OCI-LY1 (cell line): ENCODE measurements around the gene PLXNA1.

Experiments used
- H2AFZ ChIP-seq: fragments of 200-600 bp; sonication (generic), shearing (Covaris generic); 2 replicates; pipeline ENCODE4 v1.6.0; 2014; ENCODE audit warnings: antibody characterized with exemption, mild to moderate bottlenecking, low read length
- H3F3A ChIP-seq: fragments of 200-600 bp; sonication (generic), shearing (Covaris generic); 2 replicates; pipeline ENCODE4 v1.6.0; 2014; ENCODE audit warnings: mild to moderate bottlenecking, antibody characterized with exemption, low read length, moderate library complexity; ENCODE audit not compliant: insufficient read depth
- H3K27ac ChIP-seq: fragments of 200-600 bp; sonication (generic); 2 replicates; pipeline ENCODE4 v1.5.1; 2014; ENCODE audit warnings: low read length, mixed run types, mild to moderate bottlenecking, low read depth; ENCODE audit not compliant: poor library complexity, severe bottlenecking
- H3K27me3 ChIP-seq: fragments of 200-600 bp; sonication (generic); 2 replicates; pipeline ENCODE4 v1.6.0; 2014; ENCODE audit warnings: antibody characterized with exemption, mild to moderate bottlenecking, low read length, moderate library complexity; ENCODE audit not compliant: insufficient read depth
- H3K36me3 ChIP-seq: fragments of 200-600 bp; sonication (generic); 2 replicates; pipeline ENCODE4 v1.6.1; 2014; ENCODE audit warnings: mild to moderate bottlenecking, antibody characterized with exemption, low read length, moderate library complexity, mixed read lengths; ENCODE audit not compliant: insufficient read depth
- H3K4me1 ChIP-seq: fragments of 200-600 bp; sonication (generic); 2 replicates; pipeline ENCODE4 v1.5.1; 2014; ENCODE audit warnings: mild to moderate bottlenecking, low read length, moderate library complexity; ENCODE audit not compliant: insufficient read depth, severe bottlenecking
- H3K4me2 ChIP-seq: fragments of 200-600 bp; sonication (generic), shearing (Covaris generic); 2 replicates; pipeline ENCODE4 v1.6.1; 2014; ENCODE audit warnings: low read length
- H3K4me3 ChIP-seq: fragments of 200-600 bp; sonication (generic); 2 replicates; pipeline ENCODE4 v1.5.1; 2014; ENCODE audit warnings: low read length, low read depth, mild to moderate bottlenecking, mixed read lengths; ENCODE audit not compliant: poor library complexity, severe bottlenecking
- H3K79me2 ChIP-seq: fragments of 200-600 bp; shearing (Covaris generic); 2 replicates; pipeline ENCODE4 v1.6.1; 2016; ENCODE audit warnings: mixed run types, low read length, mixed read lengths; ENCODE audit not compliant: insufficient read depth
- H3K9ac ChIP-seq: fragments of 200-600 bp; sonication (generic), shearing (Covaris generic); 2 replicates; pipeline ENCODE4 v1.6.1; 2014; ENCODE audit warnings: mild to moderate bottlenecking, low read length, mixed read lengths
- H3K9me2 ChIP-seq: fragments of 200-600 bp; sonication (generic), shearing (Covaris generic); 2 replicates; pipeline ENCODE4 v1.6.1; 2014; ENCODE audit warnings: low read depth, mild to moderate bottlenecking, low read length, mixed read lengths
- H3K9me3 ChIP-seq: fragments of 200-600 bp; shearing (Covaris generic); 2 replicates; pipeline ENCODE4 v1.6.1; 2014; ENCODE audit warnings: low read length, mixed read lengths
- H4K20me1 ChIP-seq: fragments of 200-600 bp; sonication (generic), shearing (Covaris generic); 2 replicates; pipeline ENCODE4 v1.6.0; 2016; ENCODE audit warnings: mild to moderate bottlenecking, low read length; ENCODE audit not compliant: insufficient read depth
- CTCF ChIP-seq: fragments of 200-600 bp; sonication (generic), shearing (Covaris generic); IDR thresholded peaks from 2 replicates; pipeline ENCODE4 v1.5.1; 2017; ENCODE audit warnings: mild to moderate bottlenecking, antibody characterized with exemption, low read length, moderate library complexity, mixed read lengths
- EZH2 ChIP-seq: fragments of 200-600 bp; sonication (generic), shearing (Covaris generic); IDR thresholded peaks from 2 replicates; pipeline ENCODE4 v1.8.0; 2017; ENCODE audit warnings: borderline replicate concordance, mixed run types, mild to moderate bottlenecking, antibody characterized with exemption, low read length, moderate library complexity, mixed read lengths

Gene PLXNA1

DNA sequence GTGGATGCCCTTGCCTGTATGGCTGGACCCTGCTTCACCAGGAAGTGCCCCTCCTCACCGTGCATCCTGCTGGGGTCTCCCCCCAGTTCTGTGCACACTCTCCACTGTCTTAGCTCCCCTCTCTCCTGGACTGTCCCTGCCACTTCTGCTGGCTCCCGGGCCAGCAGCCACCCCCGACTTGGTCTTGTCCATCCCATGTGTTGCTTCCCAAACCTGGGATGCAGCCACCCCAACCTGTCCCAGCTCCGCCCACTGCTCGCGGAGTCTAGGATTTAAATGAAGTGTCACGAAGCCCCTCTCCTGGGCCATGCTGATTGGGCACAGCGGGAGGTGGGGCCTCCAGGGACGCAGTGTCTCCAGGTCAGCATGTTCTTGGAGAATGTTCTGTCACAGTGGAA is 48.5 kb downstream of the PLXNA1 start:
- Histone ChIP-seq H3K9ac (no peak overlapping the region), H3K27me3 (no peaks in the 10 kb centered on the region), H3K79me2 (no peaks in the 10 kb centered on the region), H3K4me1 (no peaks in the 10 kb centered on the region), H3K9me3 (no peaks in the 10 kb centered on the region), H2AFZ (no peak overlapping the region), H3K9me2 (no peaks in the 10 kb centered on the region), H3K4me3 (no peak overlapping the region), H3K4me2 (no peak overlapping the region), H3K36me3 (no peaks in the 10 kb centered on the region), H3F3A (no peaks in the 10 kb centered on the region), H3K27ac (no peak overlapping the region), H4K20me1 (no peaks in the 10 kb centered on the region)
- TF ChIP-seq CTCF (no peak), EZH2 (no peak)

GRCh38 chr3:127031845-127032244 is 48.9 kb downstream of the PLXNA1 start:
- TF ChIP-seq EZH2 (no peak), CTCF (no peak)
- Histone ChIP-seq H3K27ac (no peak overlapping the region), H3K36me3 (no peaks in the 10 kb centered on the region), H3F3A (no peaks in the 10 kb centered on the region), H3K4me3 (no peak overlapping the region), H3K27me3 (no peaks in the 10 kb centered on the region), H3K9me2 (no peaks in the 10 kb centered on the region), H3K79me2 (no peaks in the 10 kb centered on the region), H3K4me2 (no peak overlapping the region), H4K20me1 (no peaks in the 10 kb centered on the region), H2AFZ (no peak overlapping the region), H3K9ac (no peak overlapping the region), H3K4me1 (no peaks in the 10 kb centered on the region), H3K9me3 (no peaks in the 10 kb centered on the region)

DNA sequence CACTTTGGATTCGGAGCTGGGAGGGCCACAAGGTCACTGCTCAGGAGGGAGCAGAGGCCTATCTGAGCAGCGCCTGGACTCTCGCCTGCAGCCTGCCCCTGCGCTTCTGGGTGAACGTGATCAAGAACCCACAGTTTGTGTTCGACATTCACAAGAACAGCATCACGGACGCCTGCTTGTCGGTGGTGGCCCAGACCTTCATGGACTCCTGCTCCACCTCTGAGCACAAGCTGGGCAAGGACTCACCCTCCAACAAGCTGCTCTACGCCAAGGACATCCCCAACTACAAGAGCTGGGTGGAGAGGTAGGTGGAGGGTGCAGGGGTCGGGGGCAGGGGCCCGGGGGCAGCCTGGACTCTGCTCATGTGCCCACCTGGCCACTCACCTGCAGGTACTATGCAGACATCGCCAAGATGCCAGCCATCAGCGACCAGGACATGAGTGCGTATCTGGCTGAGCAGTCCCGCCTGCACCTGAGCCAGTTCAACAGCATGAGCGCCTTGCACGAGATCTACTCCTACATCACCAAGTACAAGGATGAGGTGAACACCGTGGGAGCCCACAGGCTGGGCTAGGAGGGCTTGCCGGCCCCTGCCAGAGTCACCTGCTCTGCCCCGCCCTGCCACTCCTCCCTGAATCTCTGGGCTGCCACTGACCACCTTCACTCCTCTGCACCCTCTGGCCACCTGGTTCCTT is 49.5 kb downstream of the PLXNA1 start:
- Histone ChIP-seq H3K9ac (no peak overlapping the region), H3K4me2 (no peak overlapping the region), H3K27me3 (no peaks in the 10 kb centered on the region), H3K79me2 (no peaks in the 10 kb centered on the region), H4K20me1 (no peaks in the 10 kb centered on the region), H3K4me1 (no peaks in the 10 kb centered on the region), H3F3A (no peaks in the 10 kb centered on the region), H3K9me2 (no peaks in the 10 kb centered on the region), H3K4me3 (no peak overlapping the region), H3K9me3 (no peaks in the 10 kb centered on the region), H2AFZ (no peak overlapping the region), H3K36me3 (no peaks in the 10 kb centered on the region), H3K27ac (no peak overlapping the region)
- no peak for TF ChIP-seq CTCF
- TF ChIP-seq EZH2: no peak
